Mammary epithelial cell (primary cell): Measurements from ENCODE around the gene THRA.

Source experiments
- CTCF ChIP-seq, 2 donors: IDR thresholded peaks in 1 of 2; conservative IDR thresholded peaks in 1 of 2; 2 replicates each; pipeline ENCODE4 v1.5.1; 2011 to 2012; ENCODE audit warnings: inconsistent platforms in 2 of 2, low read length in 2 of 2, mild to moderate bottlenecking in 2 of 2, control low read depth in 1 of 2, low read depth in 1 of 2; ENCODE audit not compliant: insufficient read depth in 1 of 2; ENCODE audit errors: extremely low read depth in 1 of 2
- EZH2 ChIP-seq: IDR thresholded peaks from 2 replicates; pipeline ENCODE4 v1.6.1; 2012; ENCODE audit warnings: low read length, inconsistent platforms, borderline replicate concordance

GRCh38 chr17:40113110-40113906 lies 50.5 kb downstream of the THRA start:
- TF ChIP-seq CTCF (conservative IDR thresholded peaks at IDR 0.05 in 1 of 2, IDR thresholded peaks at IDR 0.05 in 1 of 2; ENCODE audit: extremely low read depth in 1 of 2, insufficient read depth in 1 of 2, low read depth in 1 of 2, low read length in 2 of 2) (peak; percentile 51 to 90), EZH2 (no peak)
